Measurements from ENCODE around the gene OR5M11.

- no peak for TF ChIP-seq CTCF (IDR thresholded peaks at IDR 0.05; ENCODE audit: low read depth, low read length, missing input control)
- TF ChIP-seq REST (IDR thresholded peaks at IDR 0.05) = no peak
- TF ChIP-seq RAD21 (IDR thresholded peaks at IDR 0.05) = no peak
- no peak for TF ChIP-seq TAF1 (conservative IDR thresholded peaks at IDR 0.05)
- no peak for TF ChIP-seq EGR1 (IDR thresholded peaks at IDR 0.05; ENCODE audit: low read depth in 2 of 2)
- no peak for TF ChIP-seq SP1 (IDR thresholded peaks at IDR 0.05)
- no peak for TF ChIP-seq YY1 (IDR thresholded peaks at IDR 0.05)
Measured at GRCh38 chr11:56513280-56513679, 29.8 kb downstream of the OR5M11 start.

Data from liver (tissue), 3 donors.